HT-29 (cell line): ENCODE data around the gene POLR3A. TPM values are rescaled to one million over a fixed set of nuclear protein-coding genes. Genes with fewer than 3 reads are reported as not detected.

Experiments used
- DNase-seq: peaks from one replicate; pipeline ENCODE4 v3.0.0-alpha.2; 2015; ENCODE audit warnings: low spot score
- total RNA-seq: library from RNA; depleted of rRNA; stranded (reverse); fragments of >200 nt; shearing (Covaris generic); gene quantifications from 2 replicates; pipeline ENCODE4 v1.2.3, GENCODE V29; 2014

Gene POLR3A
- total RNA-seq, 1 experiment from 2014 or later = 9.1 TPM

GRCh38 chr10:77978360-77978759, 51.0 kb downstream of the POLR3A start:
- DNase-seq = no peak

GRCh38 chr10:77977934-77978333, 51.4 kb downstream of the POLR3A start:
- DNase-seq = no peak

- no peak for DNase-seq
These were observed 52.3 kb downstream of the POLR3A start for GRCh38 chr10:77977016-77977415.

GRCh38 chr10:77975086-77975666, 54.1 kb downstream of the POLR3A start:
- DNase-seq = peak; percentile 24

- DNase-seq = peak; percentile 43
These were observed 54.8 kb downstream of the POLR3A start for GRCh38 chr10:77974396-77975074.

GRCh38 chr10:77973276-77973675, 56.0 kb downstream of the POLR3A start:
- no peak for DNase-seq

GRCh38 chr10:77972148-77972547, 57.2 kb downstream of the POLR3A start:
- no peak for DNase-seq

- DNase-seq = no peak
These were observed 57.5 kb downstream of the POLR3A start for GRCh38 chr10:77971804-77972144.

- DNase-seq = no peak
These were observed 58.2 kb downstream of the POLR3A start for GRCh38 chr10:77970869-77971803.

- DNase-seq = no peak
These were observed 60.2 kb downstream of the POLR3A start for GRCh38 chr10:77969114-77969513.

- no peak for DNase-seq
These were observed 61.7 kb downstream of the POLR3A start for GRCh38 chr10:77967611-77968022.

- DNase-seq = no peak
These were observed 64.0 kb downstream of the POLR3A start for GRCh38 chr10:77965294-77965693.

- no peak for DNase-seq
These were observed 64.5 kb downstream of the POLR3A start for GRCh38 chr10:77964811-77965210.

GRCh38 chr10:77963901-77964300, 65.4 kb downstream of the POLR3A start:
- no peak for DNase-seq

GRCh38 chr10:77962350-77963146, 66.8 kb downstream of the POLR3A start:
- no peak for DNase-seq

- no peak for DNase-seq
These were observed 67.6 kb downstream of the POLR3A start for GRCh38 chr10:77961668-77962067.

GRCh38 chr10:77960829-77961329, 68.4 kb downstream of the POLR3A start:
- no peak for DNase-seq

GRCh38 chr10:77959887-77960455, 69.3 kb downstream of the POLR3A start:
- DNase-seq = no peak

GRCh38 chr10:77959384-77959783, 69.9 kb downstream of the POLR3A start:
- no peak for DNase-seq

- DNase-seq = no peak
These were observed 74.2 kb downstream of the POLR3A start for GRCh38 chr10:77955136-77955535.

- DNase-seq = peak; percentile 44
These were observed 80.1 kb downstream of the POLR3A start for GRCh38 chr10:77949167-77949566.
